K562 (cell line): ENCODE results near the gene CSF3. TPM values are rescaled to one million over a fixed set of nuclear protein-coding genes. Genes with fewer than 3 reads are reported as not detected.

ENCODE experiments used
- ATAC-seq: fragments of 200-7000 bp; cut with Tn5 transposase; 3 replicates; pipeline ENCODE4 v1.9.1; 2020; ENCODE audit warnings: moderate library complexity
- BruUV-seq: library from RNA; stranded (reverse); fragments of 400-500 nt; replicated peaks from 2 replicates; lab custom pipeline; 2021; lab: Mats Ljungman, UMichigan
- CTCF ChIA-PET: fragments of 300-600 bp; formaldehyde crosslinking; extraction: SDS; loops from one replicate; lab custom pipeline; 2021; ENCODE audit warnings: low intra/inter-chr PET ratio; lab: Yijun Ruan, JAX
- POLR2A ChIA-PET: fragments of 300-600, 350-650 bp; sonication (Branson Sonifier 250); formaldehyde crosslinking; extraction: SDS; loops from one replicate; lab custom pipeline; 2021; ENCODE audit warnings: antibody characterized with exemption, inconsistent platforms; lab: Yijun Ruan, JAX
- DNase-seq, 4 experiments: peaks; one replicate each; pipeline versions ENCODE4 v3.0.0 to v3.0.0-alpha.2; 2011 to 2018; ENCODE audit warnings: low spot score in 3 of 4, mixed read lengths in 3 of 4; ENCODE audit errors: extremely low read depth in 1 of 4
- FAIRE-seq: peaks from 2 replicates; lab custom pipeline; 2011; peaks lifted over from hg19 to GRCh38; lab: Jason Lieb, UNC
- H2AFZ ChIP-seq: 2 replicates; pipeline ENCODE4 v1.6.0; 2011; ENCODE audit warnings: low read depth, low read length, control low read depth, inconsistent platforms
- H3K27ac ChIP-seq: fragments of 200-600 bp; 3 replicates; pipeline ENCODE4 v1.8.0; 2011; ENCODE audit warnings: low read depth, mild to moderate bottlenecking, control low read depth, inconsistent platforms, low read length, moderate library complexity, mixed read lengths; ENCODE audit errors: extremely low read depth
- H3K27me3 ChIP-seq, 2 experiments: fragments of 300-600 bp in 1 of 2; 2 replicates in 1 of 2; 3 replicates in 1 of 2; pipeline versions ENCODE4 v1.6.0 to v1.8.0; 2011; ENCODE audit warnings: inconsistent platforms in 2 of 2, low read length in 2 of 2, mild to moderate bottlenecking in 1 of 2, mixed read lengths in 1 of 2, moderate library complexity in 1 of 2; ENCODE audit not compliant: control insufficient read depth in 2 of 2, insufficient read depth in 2 of 2
- H3K36me3 ChIP-seq: fragments of 300-600 bp; 3 replicates; pipeline ENCODE4 v1.8.0; 2011; ENCODE audit warnings: mild to moderate bottlenecking, low read length, inconsistent platforms; ENCODE audit not compliant: control insufficient read depth, insufficient read depth
- H3K4me1 ChIP-seq, 2 experiments: fragments of 200-600 bp in 1 of 2; replicated peaks in 1 of 2; 2 replicates in 1 of 2; 3 replicates in 1 of 2; pipeline versions ENCODE4 v1.5.1 to v1.8.0; 2011; ENCODE audit warnings: inconsistent platforms in 2 of 2, low read length in 2 of 2, mild to moderate bottlenecking in 1 of 2, mixed read lengths in 1 of 2, moderate library complexity in 1 of 2; ENCODE audit not compliant: control insufficient read depth in 2 of 2, insufficient read depth in 2 of 2
- H3K4me2 ChIP-seq: 2 replicates; pipeline ENCODE4 v1.6.1; 2011; ENCODE audit warnings: low read length, control low read depth, inconsistent platforms, mixed read lengths; ENCODE audit not compliant: insufficient read depth
- H3K4me3 ChIP-seq: fragments of 200-600 bp; sonication (generic), shearing (Covaris generic); 2 replicates; pipeline ENCODE4 v1.5.1; 2016; ENCODE audit warnings: control low read depth, inconsistent platforms
- H3K79me2 ChIP-seq: fragments of 200-600 bp; 3 replicates; pipeline ENCODE4 v1.8.0; 2011; ENCODE audit warnings: low read length, inconsistent platforms; ENCODE audit not compliant: control insufficient read depth, insufficient read depth
- H3K9ac ChIP-seq, 2 experiments: 2 replicates each; pipeline versions ENCODE4 v1.6.0 to v1.6.1; 2011; ENCODE audit warnings: low read depth in 2 of 2, low read length in 2 of 2, control low read depth in 1 of 2, inconsistent platforms in 1 of 2, mild to moderate bottlenecking in 1 of 2, mixed read lengths in 1 of 2; ENCODE audit not compliant: insufficient read depth in 1 of 2
- H3K9me1 ChIP-seq: one replicate; pipeline ENCODE4 v1.6.0; 2011; ENCODE audit warnings: inconsistent platforms, mild to moderate bottlenecking, low read length, moderate library complexity; ENCODE audit not compliant: control insufficient read depth, insufficient read depth
- H3K9me3 ChIP-seq: replicated peaks from 2 replicates; pipeline ENCODE4 v1.5.1; 2011; ENCODE audit warnings: low read depth, low read length, inconsistent platforms; ENCODE audit not compliant: control insufficient read depth, insufficient read depth
- H4K20me1 ChIP-seq: replicated peaks from 2 replicates; pipeline ENCODE4 v1.6.1; 2011; ENCODE audit warnings: low read length, inconsistent platforms, mixed read lengths; ENCODE audit not compliant: control insufficient read depth, insufficient read depth
- C11orf30 ChIP-seq: fragments of 450-650 bp; IDR thresholded peaks from 2 replicates; pipeline ENCODE4 v1.6.1; 2016; ENCODE audit warnings: low read depth, mild to moderate bottlenecking
- POLR2A ChIP-seq: fragments of 450-650 bp; conservative IDR thresholded peaks from 2 replicates; pipeline ENCODE4 v1.6.1; 2016
- POLR2G ChIP-seq: fragments of 200-400 bp; formaldehyde crosslinking; IDR thresholded peaks from 2 replicates; pipeline ENCODE4 v1.6.1; 2017; ENCODE audit warnings: low read depth, mild to moderate bottlenecking, antibody characterized with exemption, low read length, moderate library complexity
- RFX1 ChIP-seq: fragments of 450-650 bp; IDR thresholded peaks from 2 replicates; pipeline ENCODE4 v1.6.1; 2016; ENCODE audit warnings: mild to moderate bottlenecking, moderate library complexity
- ZNF263 ChIP-seq: sonication (generic); formaldehyde crosslinking; IDR thresholded peaks from 2 replicates; pipeline ENCODE4 v1.8.0; 2022; ENCODE audit warnings: mild to moderate bottlenecking, missing genetic modification reagents, borderline replicate concordance
- WGBS: fragments of 100-300 bp; shearing (Covaris generic); methylation state at CpG from one replicate; pipeline ENCODE4 v1.1.6; 2016; ENCODE audit warnings: low coverage, mixed read lengths; ENCODE audit not compliant: insufficient coverage; ENCODE audit errors: missing lambda C conversion rate; 5-methylcytosine and 5-hydroxymethylcytosine counted together
- in situ Hi-C: fragments of 300-500 bp; cut with MboI; formaldehyde crosslinking; loops from 4 replicates; pipeline ENCODE4 v1.15.0; 2018; ENCODE audit warnings: inconsistent platforms, mixed read lengths
- intact Hi-C: fragments of 100-400 bp; cut with micrococcal nuclease; formaldehyde crosslinking; loops from 2 replicates; pipeline ENCODE4 v1.14.2; 2022
- polyA plus RNA-seq, 8 experiments: library from polyadenylated mRNA; depleted of rRNA in 4 of 8; stranded (reverse) in 5 of 8; unstranded in 3 of 8; fragments of >200 nt; fragmentation: Nextera tagmentation in 2 of 8; fragmentation: Illumina TruSeq in 1 of 8; extraction: Ambion mirVana in 2 of 8; extraction: Trizol in 1 of 8; gene quantifications; 2 replicates each; pipeline versions ENCODE4 v1.2.1 to v1.2.3, GENCODE V29; 2011 to 2014; ENCODE audit warnings: inconsistent platforms in 1 of 8, missing spikeins in 1 of 8
- total RNA-seq, 7 experiments: library from RNA; depleted of rRNA in 6 of 7; stranded (reverse); fragments of >200 nt in 6 of 7; fragmentation: Illumina TruSeq in 2 of 7; extraction: Trizol in 2 of 7; gene quantifications; 2 replicates each; pipeline versions ENCODE4 v1.2.1 to v1.2.3, GENCODE V29; 2011 to 2021; ENCODE audit warnings: low replicate concordance in 1 of 7
- TF ChIP-seq, protein P1 (sequence below): fragments of 200-400 bp; formaldehyde crosslinking; IDR thresholded peaks from 2 replicates; pipeline ENCODE4 v1.6.1; 2017; ENCODE audit warnings: mild to moderate bottlenecking, low read depth, low read length, moderate library complexity

The CSF3 gene
- total and polyA plus RNA-seq, 9 of the 15 experiments (the other 6 are each of a cell fraction or from before 2014, with no cell fraction given), result 0.19 TPM; not detected in 8

DNA sequence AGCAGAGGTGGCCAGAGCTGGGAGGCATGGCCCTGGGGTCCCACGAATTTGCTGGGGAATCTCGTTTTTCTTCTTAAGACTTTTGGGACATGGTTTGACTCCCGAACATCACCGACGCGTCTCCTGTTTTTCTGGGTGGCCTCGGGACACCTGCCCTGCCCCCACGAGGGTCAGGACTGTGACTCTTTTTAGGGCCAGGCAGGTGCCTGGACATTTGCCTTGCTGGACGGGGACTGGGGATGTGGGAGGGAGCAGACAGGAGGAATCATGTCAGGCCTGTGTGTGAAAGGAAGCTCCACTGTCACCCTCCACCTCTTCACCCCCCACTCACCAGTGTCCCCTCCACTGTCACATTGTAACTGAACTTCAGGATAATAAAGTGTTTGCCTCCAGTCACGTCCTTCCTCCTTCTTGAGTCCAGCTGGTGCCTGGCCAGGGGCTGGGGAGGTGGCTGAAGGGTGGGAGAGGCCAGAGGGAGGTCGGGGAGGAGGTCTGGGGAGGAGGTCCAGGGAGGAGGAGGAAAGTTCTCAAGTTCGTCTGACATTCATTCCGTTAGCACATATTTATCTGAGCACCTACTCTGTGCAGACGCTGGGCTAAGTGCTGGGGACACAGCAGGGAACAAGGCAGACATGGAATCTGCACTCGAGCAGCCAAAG, 2.3 kb downstream of the CSF3 start:
- no peaks in the 10 kb centered on the region for H4K20me1 ChIP-seq
- H3K36me3 ChIP-seq, result peaks cover 39% of the 10 kb centered on the region; the same call in 2 of the 3 replicates
- FAIRE-seq (no peak), DNase-seq (no peak), ATAC-seq (no peak)
- TF ChIP-seq, protein P1, sequence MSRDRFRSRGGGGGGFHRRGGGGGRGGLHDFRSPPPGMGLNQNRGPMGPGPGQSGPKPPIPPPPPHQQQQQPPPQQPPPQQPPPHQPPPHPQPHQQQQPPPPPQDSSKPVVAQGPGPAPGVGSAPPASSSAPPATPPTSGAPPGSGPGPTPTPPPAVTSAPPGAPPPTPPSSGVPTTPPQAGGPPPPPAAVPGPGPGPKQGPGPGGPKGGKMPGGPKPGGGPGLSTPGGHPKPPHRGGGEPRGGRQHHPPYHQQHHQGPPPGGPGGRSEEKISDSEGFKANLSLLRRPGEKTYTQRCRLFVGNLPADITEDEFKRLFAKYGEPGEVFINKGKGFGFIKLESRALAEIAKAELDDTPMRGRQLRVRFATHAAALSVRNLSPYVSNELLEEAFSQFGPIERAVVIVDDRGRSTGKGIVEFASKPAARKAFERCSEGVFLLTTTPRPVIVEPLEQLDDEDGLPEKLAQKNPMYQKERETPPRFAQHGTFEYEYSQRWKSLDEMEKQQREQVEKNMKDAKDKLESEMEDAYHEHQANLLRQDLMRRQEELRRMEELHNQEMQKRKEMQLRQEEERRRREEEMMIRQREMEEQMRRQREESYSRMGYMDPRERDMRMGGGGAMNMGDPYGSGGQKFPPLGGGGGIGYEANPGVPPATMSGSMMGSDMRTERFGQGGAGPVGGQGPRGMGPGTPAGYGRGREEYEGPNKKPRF, result no peak
- TF ChIP-seq POLR2G (peak; percentile 43), RFX1 (no peak), ZNF263 (peak; percentile 77), POLR2A (0 out of 2 replicates have a peak, but pooled peaks have one; percentile 27), C11orf30 (no peak)
- H3K4me1 ChIP-seq, result peaks cover 5 to 65% of the 10 kb centered on the region in 2 experiments; a peak in 3 of 5 replicates
- intact Hi-C loops (loop anchor here (10.0 kb wide), 2 partner anchors 147 to 337 kb away; no protein-coding TSS in a partner anchor), in situ Hi-C loops (loop anchor here (10.0 to 25.0 kb wide), 2 partner anchors 270 to 337 kb away; partner anchors contain the start of gene CDC6)
- no peaks in the 10 kb centered on the region for H3K9me1 ChIP-seq
- no peak overlapping the region for H2AFZ ChIP-seq
- 44% methylated on average over 15 of the region's 15 CpGs for WGBS
- H3K27ac ChIP-seq, result no peak overlapping the region
- no peaks in the 10 kb centered on the region for H3K79me2 ChIP-seq
- no peaks in the 10 kb centered on the region for H3K9me3 ChIP-seq
- BruUV-seq, result no TSS peak
- no peaks in the 10 kb centered on the region for H3K27me3 ChIP-seq
- CTCF ChIA-PET, result no interaction called here
- no peak overlapping the region for H3K4me3 ChIP-seq
- peak overlapping the region in 1 of 2 experiments; percentile 73; a peak in 1 of 4 replicates for H3K9ac ChIP-seq
- no peak overlapping the region for H3K4me2 ChIP-seq
- POLR2A ChIA-PET, result interaction anchor here (0.7 to 1.3 kb wide), 2 partner anchors 15 to 233 kb away, joined by 3 read pairs; no protein-coding TSS in a partner anchor
